NCI-H1930 (cell line): ENCODE data around the gene NANP.

Experiments used
- DNase-seq, 2 experiments: peaks; one replicate each; lab custom pipeline; 2025; lab: John Stamatoyannopoulos, UW

Gene NANP

DNA sequence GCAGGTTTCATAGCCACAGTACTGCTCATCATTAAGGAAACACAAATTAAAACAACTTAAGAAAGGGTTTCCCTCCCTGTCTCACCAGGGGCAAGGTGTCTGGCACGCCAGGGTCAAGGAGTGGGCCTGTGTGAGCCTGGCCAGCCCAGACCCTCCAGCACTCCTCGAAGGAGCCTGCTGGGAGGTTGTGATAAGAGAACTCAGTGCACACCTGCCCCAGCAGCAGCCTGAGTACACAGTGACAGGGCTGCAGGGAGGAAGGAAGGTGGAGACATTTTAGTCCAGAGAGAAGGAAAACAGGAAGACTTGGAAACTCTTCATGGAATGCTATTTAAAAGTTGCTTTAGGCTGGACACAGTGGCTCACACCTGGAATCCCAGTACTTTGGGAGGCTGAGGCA is 52.6 kb downstream of the NANP start:
- no peak for DNase-seq

DNA sequence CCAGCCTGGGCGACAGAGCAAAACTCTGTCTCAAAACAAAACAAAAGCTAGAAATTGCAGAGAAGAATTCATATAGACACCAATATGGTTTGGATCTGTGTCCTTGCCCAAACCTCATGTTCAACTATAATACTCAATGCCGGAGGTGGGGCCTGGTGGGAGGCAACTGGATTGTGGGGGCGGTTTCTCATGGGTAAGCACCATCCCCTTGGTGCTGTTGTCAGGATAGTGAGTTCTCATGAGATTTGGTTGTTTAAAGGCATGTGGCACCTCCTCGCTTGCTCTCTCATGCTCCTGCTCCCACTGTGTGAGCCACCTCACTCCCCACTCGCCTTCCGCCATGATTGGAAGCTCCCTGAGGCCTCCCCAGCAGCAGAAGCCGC is 53.7 kb downstream of the NANP start:
- DNase-seq, result no peak

DNA sequence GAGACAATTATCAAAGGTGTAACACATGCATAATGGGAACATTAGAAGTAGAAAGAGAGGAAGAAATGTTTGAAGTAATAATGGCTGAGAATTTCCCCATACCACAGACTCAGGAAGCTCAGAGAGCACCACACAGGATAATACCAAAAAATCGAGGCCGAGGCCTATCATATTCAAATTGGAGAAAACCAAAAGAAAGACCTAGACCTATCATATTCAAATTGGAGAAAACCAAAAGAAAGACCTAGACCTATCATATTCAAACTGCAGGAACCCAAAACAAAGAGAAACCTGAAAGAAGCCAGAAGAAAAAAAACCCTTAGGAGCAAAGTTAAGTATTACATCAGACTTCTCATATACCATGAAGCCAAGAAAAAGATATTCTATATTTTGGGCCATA is 56.5 kb downstream of the NANP start:
- no peak for DNase-seq

DNA sequence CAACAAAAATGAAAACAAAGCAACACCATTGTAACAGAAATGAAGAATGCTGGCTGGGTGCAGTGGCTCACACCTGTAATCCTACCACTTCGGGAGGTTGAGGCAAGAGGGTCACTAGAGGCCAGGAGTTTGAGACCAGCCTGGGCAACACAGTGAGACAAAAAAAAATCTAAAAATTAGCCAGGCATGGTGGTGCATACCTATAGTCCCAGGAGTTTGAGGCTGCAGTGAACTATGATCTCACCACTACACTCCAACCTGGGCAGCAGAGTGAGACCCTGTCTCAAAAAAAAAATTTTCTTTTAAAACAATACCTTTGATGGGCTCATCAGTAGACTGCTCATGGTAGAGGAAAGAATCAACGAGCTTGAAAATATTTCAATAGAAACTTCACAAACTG is 57.0 kb downstream of the NANP start:
- no peak for DNase-seq

DNA sequence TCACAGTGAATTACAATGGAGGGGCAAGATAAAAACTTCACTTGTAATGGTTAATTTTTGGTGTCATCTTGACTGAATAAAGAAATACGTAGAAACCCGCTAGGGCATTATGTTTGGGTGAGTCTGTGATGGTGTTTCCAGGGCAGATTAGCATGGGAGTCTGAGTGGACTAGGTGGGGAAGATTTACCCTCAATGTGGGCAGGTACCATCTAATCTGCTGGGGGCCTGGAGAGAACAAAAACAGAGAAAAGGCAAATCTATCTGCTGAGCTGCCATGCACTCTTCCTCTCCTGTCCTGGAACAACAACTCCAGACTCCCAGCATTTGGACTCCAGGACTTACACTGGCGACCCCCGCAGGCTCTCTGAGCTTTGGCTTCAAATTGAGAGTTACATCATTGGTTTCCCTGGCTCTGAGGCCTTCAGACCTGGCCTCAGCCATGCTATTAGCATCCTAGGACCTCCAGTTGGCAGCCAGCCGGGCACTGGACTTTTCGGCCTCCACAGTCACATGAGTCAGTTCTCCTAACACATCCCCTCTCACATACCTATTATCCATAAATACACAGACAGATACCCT is 58.1 kb downstream of the NANP start:
- DNase-seq, result no peak

DNA sequence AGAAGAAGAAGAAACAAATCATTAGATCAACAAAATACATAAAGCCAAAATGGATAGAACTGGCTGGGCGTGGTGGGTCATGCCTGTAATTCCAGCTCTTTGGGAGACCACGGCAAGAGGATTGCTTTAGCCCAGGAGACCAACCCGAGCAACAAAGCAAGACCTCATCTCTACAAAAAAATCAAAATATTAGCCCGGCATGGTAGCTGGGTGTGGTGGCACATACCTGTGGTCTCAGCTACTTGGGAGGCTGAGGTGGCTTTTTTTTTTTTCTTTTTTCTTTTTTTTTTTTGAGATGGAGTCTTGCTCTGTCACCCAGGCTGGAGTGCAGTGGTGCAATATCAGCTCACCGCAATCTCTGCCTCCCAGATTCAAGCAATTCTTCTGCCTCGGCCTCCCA is 59.9 kb downstream of the NANP start:
- DNase-seq, result no peak

DNA sequence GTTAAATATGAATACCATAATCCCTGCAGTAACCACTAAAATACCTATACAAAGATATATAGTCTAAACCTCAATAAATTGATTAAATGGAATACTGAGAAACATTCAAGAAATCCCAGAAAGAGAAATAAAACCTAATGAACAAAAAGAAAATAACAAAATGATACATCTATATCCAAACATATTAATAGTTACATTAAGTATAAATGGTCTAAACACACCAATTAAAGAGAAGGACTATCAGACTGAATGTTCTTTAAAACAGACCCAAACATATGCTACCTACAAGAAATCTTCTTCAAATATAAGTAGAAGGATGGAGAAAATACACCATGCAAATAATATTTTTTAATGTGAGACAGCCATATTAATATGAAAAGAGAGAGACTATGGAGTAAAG is 60.5 kb downstream of the NANP start:
- DNase-seq, result no peak
